ENCODE data around the gene TSHZ2. TPM values are rescaled to one million over a fixed set of nuclear protein-coding genes. Genes with fewer than 3 reads are reported as not detected.
"Not testable (repeated sequence)": the region's sequence is repeated elsewhere in the genome, so short reads cannot be mapped to it uniquely, and the experiment has no call there.

TSHZ2 gene
- total and polyA plus RNA-seq, 9 of the 15 experiments (the other 6 are each of a cell fraction or from before 2014, with no cell fraction given): 0.03 to 0.20 (median 0.05) TPM; not detected in 4

- H3K9me3 ChIP-seq (replicated peaks; ENCODE audit: control insufficient read depth, insufficient read depth, low read depth, low read length); H3K79me2 ChIP-seq (ENCODE audit: control insufficient read depth, insufficient read depth, low read length); DNase-seq (ENCODE audit: extremely low read depth in 1 of 4, low spot score in 3 of 4); intact Hi-C loops (cut with micrococcal nuclease); H3K9ac ChIP-seq (ENCODE audit: insufficient read depth in 1 of 2, low read depth in 2 of 2, low read length in 2 of 2); H3K9me1 ChIP-seq (ENCODE audit: control insufficient read depth, insufficient read depth, low read length); H3K27ac ChIP-seq (ENCODE audit: extremely low read depth, low read depth, low read length); H2AFZ ChIP-seq (ENCODE audit: low read depth, low read length); in situ Hi-C loops (cut with MboI); ATAC-seq; H3K36me3 ChIP-seq (ENCODE audit: control insufficient read depth, insufficient read depth, low read length); CTCF ChIA-PET (ENCODE audit: low intra/inter-chr PET ratio); FAIRE-seq; H3K4me3 ChIP-seq; H3K4me2 ChIP-seq (ENCODE audit: insufficient read depth, low read length); POLR2A ChIA-PET; H4K20me1 ChIP-seq (replicated peaks; ENCODE audit: control insufficient read depth, insufficient read depth, low read length); H3K4me1 ChIP-seq (replicated peaks in 1 of 2; ENCODE audit: control insufficient read depth in 2 of 2, insufficient read depth in 2 of 2, low read length in 2 of 2); BruUV-seq (replicated peaks): not testable (repeated sequence)
- 2% methylated on average over 5 of the region's 5 CpGs for WGBS (ENCODE audit: insufficient coverage, low coverage, missing lambda C conversion rate)
- H3K27me3 ChIP-seq (ENCODE audit: control insufficient read depth in 2 of 2, insufficient read depth in 2 of 2, low read length in 2 of 2): peaks cover 10 to 27% of the 10 kb centered on the region in 2 experiments; a peak in 3 of 5 replicates
Observed at GRCh38 chr20:53521421-53521820, 549.3 kb downstream of the TSHZ2 start.

- WGBS (ENCODE audit: insufficient coverage, low coverage, missing lambda C conversion rate): 0% methylated on average over 3 of the region's 3 CpGs
- no peak overlapping the region for H2AFZ ChIP-seq (ENCODE audit: low read depth, low read length)
- H3K4me2 ChIP-seq (ENCODE audit: insufficient read depth, low read length): no peak overlapping the region
- no peaks in the 10 kb centered on the region for H4K20me1 ChIP-seq (replicated peaks; ENCODE audit: control insufficient read depth, insufficient read depth, low read length)
- no peaks in the 10 kb centered on the region for H3K79me2 ChIP-seq (ENCODE audit: control insufficient read depth, insufficient read depth, low read length)
- H3K36me3 ChIP-seq (ENCODE audit: control insufficient read depth, insufficient read depth, low read length): no peaks in the 10 kb centered on the region
- ChIA-PET POLR2A (interaction anchor here (0.6 kb wide), 1 partner anchor 8 kb away, joined by 4 read pairs; no protein-coding TSS in a partner anchor), CTCF (ENCODE audit: low intra/inter-chr PET ratio) (no interaction called here)
- H3K4me1 ChIP-seq (replicated peaks in 1 of 2; ENCODE audit: control insufficient read depth in 2 of 2, insufficient read depth in 2 of 2, low read length in 2 of 2): no peaks in the 10 kb centered on the region; a peak in 2 of 5 replicates
- DNase-seq (ENCODE audit: extremely low read depth in 1 of 4, low spot score in 3 of 4) (no peak), FAIRE-seq (no peak), ATAC-seq (no peak)
- no peak overlapping the region for H3K27ac ChIP-seq (ENCODE audit: extremely low read depth, low read depth, low read length)
- in situ Hi-C loops (cut with MboI): no loop called here
- no peaks in the 10 kb centered on the region for H3K9me3 ChIP-seq (replicated peaks; ENCODE audit: control insufficient read depth, insufficient read depth, low read depth, low read length)
- H3K4me3 ChIP-seq: no peak overlapping the region
- BruUV-seq (replicated peaks): no TSS peak
- no peak for TF ChIP-seq DMBX1 (CRISPR knock-in tag; IDR thresholded peaks at IDR 0.05; ENCODE audit: borderline replicate concordance)
- TF ChIP-seq PREB (CRISPR knock-in tag; IDR thresholded peaks at IDR 0.05): no peak
- TF ChIP-seq MLLT1 (IDR thresholded peaks at IDR 0.05): no peak
- TF ChIP-seq RERE (CRISPR knock-in tag; IDR thresholded peaks at IDR 0.05; ENCODE audit: borderline replicate concordance): no peak
- no peak for TF ChIP-seq CGGBP1 (CRISPR knock-in tag; IDR thresholded peaks at IDR 0.05)
- no peak for TF ChIP-seq HNRNPUL1 (IDR thresholded peaks at IDR 0.05; ENCODE audit: low read length)
- no peaks in the 10 kb centered on the region for H3K9me1 ChIP-seq (ENCODE audit: control insufficient read depth, insufficient read depth, low read length)
- H3K27me3 ChIP-seq (ENCODE audit: control insufficient read depth in 2 of 2, insufficient read depth in 2 of 2, low read length in 2 of 2): peaks cover 10 to 29% of the 10 kb centered on the region in 2 experiments; a peak in 4 of 5 replicates
- no peak overlapping the region for H3K9ac ChIP-seq (ENCODE audit: insufficient read depth in 1 of 2, low read depth in 2 of 2, low read length in 2 of 2)
- intact Hi-C loops (cut with micrococcal nuclease): no loop called here
Observed at GRCh38 chr20:53522026-53522425, 549.9 kb downstream of the TSHZ2 start.
